Stimulated activated CD4-positive, alpha-beta T cell treated with anti-CD3 and anti-CD28 coated beads, Interleukin-12 subunit alpha, Interleukin-12 subunit beta, amount 100 ng/mL, for 24 hours (primary cell): Measurements from ENCODE around the gene DAZL.
"Not testable (repeated sequence)": the region's sequence is repeated elsewhere in the genome, so short reads cannot be mapped to it uniquely, and the experiment has no call there.

Experiments used
- DNase-seq, 2 experiments: peaks; one replicate each; pipeline ENCODE4 v3.0.0-alpha.2; 2020; ENCODE audit warnings: low read depth in 2 of 2

DAZL gene

GRCh38 chr3:16604887-16605602 lies at the start of gene DAZL:
Gene DAZL, minus strand, starts transcription at chr3:16605423. Its CDS starts 218 bp downstream, at chr3:16605205.
- DNase-seq = no peak

- no peak for DNase-seq
Measured at GRCh38 chr3:16654976-16655375, 49.8 kb upstream of the DAZL start.

GRCh38 chr3:16653712-16654111 lies 48.5 kb upstream of the DAZL start:
- no peak for DNase-seq

- DNase-seq = no peak
Measured at GRCh38 chr3:16647668-16648067, 42.4 kb upstream of the DAZL start.

GRCh38 chr3:16639806-16640205 lies 34.6 kb upstream of the DAZL start:
- DNase-seq = no peak

GRCh38 chr3:16633948-16634347 lies 28.7 kb upstream of the DAZL start:
- DNase-seq = no peak

- no peak for DNase-seq
Measured at GRCh38 chr3:16632395-16632794, 27.2 kb upstream of the DAZL start.

GRCh38 chr3:16618721-16619120 lies 13.5 kb upstream of the DAZL start:
- DNase-seq = no peak

GRCh38 chr3:16617155-16617554 lies 11.9 kb upstream of the DAZL start:
- not testable (repeated sequence) for DNase-seq

- no peak for DNase-seq
Measured at GRCh38 chr3:16616083-16616482, 10.9 kb upstream of the DAZL start.

- no peak for DNase-seq
Measured at GRCh38 chr3:16614033-16615031, 9.1 kb upstream of the DAZL start.

- no peak for DNase-seq
Measured at GRCh38 chr3:16609927-16610580, 4.8 kb upstream of the DAZL start.

GRCh38 chr3:16608816-16609215 lies 3.6 kb upstream of the DAZL start:
- DNase-seq = no peak

- no peak for DNase-seq
Measured at GRCh38 chr3:16607718-16608117, 2.5 kb upstream of the DAZL start.

GRCh38 chr3:16606398-16606797 lies 1.2 kb upstream of the DAZL start:
- no peak for DNase-seq

GRCh38 chr3:16605966-16606365 lies 743 bp upstream of the DAZL start:
- no peak for DNase-seq

- no peak for DNase-seq
Measured at GRCh38 chr3:16604433-16604832, 790 bp downstream of the DAZL start.

- no peak for DNase-seq
Measured at GRCh38 chr3:16601537-16602005, 3.7 kb downstream of the DAZL start.

- peak; percentile 66 to 75 for DNase-seq
Measured at GRCh38 chr3:16600780-16601536, 4.3 kb downstream of the DAZL start.

GRCh38 chr3:16599694-16600093 lies 5.5 kb downstream of the DAZL start:
- DNase-seq = no peak

- peak in 1 of 2 experiments; percentile 8 for DNase-seq
Measured at GRCh38 chr3:16596352-16597032, 8.7 kb downstream of the DAZL start.
